GM21825 (cell line): ENCODE measurements around the gene SLC35F1.

Source experiments
- ATAC-seq: cut with Tn5 transposase; IDR thresholded peaks from one replicate; pipeline ENCODE4 v1.9.1; 2021; ENCODE audit warnings: mild to moderate bottlenecking, moderate library complexity; ENCODE audit not compliant: unreplicated experiment

The SLC35F1 gene

GRCh38 chr6:118305081-118305480 is 398.0 kb downstream of the SLC35F1 start:
- ATAC-seq, result no peak

- ATAC-seq, result no peak
Measured at GRCh38 chr6:118306392-118307238, 399.6 kb downstream of the SLC35F1 start.

- no peak for ATAC-seq
Measured at GRCh38 chr6:118307581-118307980, 400.5 kb downstream of the SLC35F1 start.

- no peak for ATAC-seq
Measured at GRCh38 chr6:118309337-118310093, 402.5 kb downstream of the SLC35F1 start.

- no peak for ATAC-seq
Measured at GRCh38 chr6:118313208-118313607, 406.1 kb downstream of the SLC35F1 start.

GRCh38 chr6:118313762-118314161 is 406.7 kb downstream of the SLC35F1 start:
- ATAC-seq, result no peak

GRCh38 chr6:118316796-118317384 is 409.8 kb downstream of the SLC35F1 start:
- ATAC-seq, result no peak

GRCh38 chr6:118317581-118318563 is 410.8 kb downstream of the SLC35F1 start:
- ATAC-seq, result no peak

GRCh38 chr6:118318648-118319047 is 411.6 kb downstream of the SLC35F1 start:
- ATAC-seq, result no peak

GRCh38 chr6:118319416-118319815 is 412.4 kb downstream of the SLC35F1 start:
- no peak for ATAC-seq

GRCh38 chr6:118319894-118320649 is 413.0 kb downstream of the SLC35F1 start:
- ATAC-seq, result no peak

GRCh38 chr6:118320652-118321051 is 413.6 kb downstream of the SLC35F1 start:
- ATAC-seq, result no peak

- no peak for ATAC-seq
Measured at GRCh38 chr6:118324116-118324515, 417.1 kb downstream of the SLC35F1 start.

GRCh38 chr6:118325220-118325860 is 418.3 kb downstream of the SLC35F1 start:
- no peak for ATAC-seq

- no peak for ATAC-seq
Measured at GRCh38 chr6:118326712-118327111, 419.6 kb downstream of the SLC35F1 start.

- ATAC-seq, result no peak
Measured at GRCh38 chr6:118327237-118327636, 420.2 kb downstream of the SLC35F1 start.

- no peak for ATAC-seq
Measured at GRCh38 chr6:118333772-118334171, 426.7 kb downstream of the SLC35F1 start.

- no peak for ATAC-seq
Measured at GRCh38 chr6:118334634-118335033, 427.6 kb downstream of the SLC35F1 start.

- ATAC-seq, result no peak
Measured at GRCh38 chr6:118335325-118335816, 428.3 kb downstream of the SLC35F1 start.
